ENCODE results near the gene RAPH1.

RAPH1 gene

GRCh38 chr2:203559641-203560040 is 24.5 kb upstream of the RAPH1 start:
- Histone ChIP-seq H2BK12ac (ENCODE audit: low read length in 2 of 2) (no peak overlapping the region), H3K36me3 (ENCODE audit: control insufficient read depth in 1 of 2, insufficient read depth in 2 of 2, low read depth in 1 of 2, low read length in 2 of 2) (no peaks in the 10 kb centered on the region), H4K91ac (ENCODE audit: low read length) (no peak overlapping the region), H3K18ac (ENCODE audit: low read depth in 1 of 2, low read length in 2 of 2) (no peak overlapping the region), H2BK120ac (ENCODE audit: low read depth, low read length) (no peak overlapping the region), H3K4me1 (ENCODE audit: control insufficient read depth, insufficient read depth, low read depth, low read length) (no peaks in the 10 kb centered on the region), H3K79me1 (replicated peaks; ENCODE audit: low read length, poor library complexity, severe bottlenecking) (no peaks in the 10 kb centered on the region), H2AK5ac (ENCODE audit: low read length, severe bottlenecking) (no peak overlapping the region), H3K14ac (ENCODE audit: low read length in 2 of 2) (no peak overlapping the region), H4K8ac (ENCODE audit: low read length) (no peak overlapping the region), H3K4me3 (ENCODE audit: insufficient read depth in 1 of 2, low read depth in 1 of 2, low read length in 2 of 2) (no peak overlapping the region), H3K27ac (ENCODE audit: low read length, poor library complexity, severe bottlenecking) (no peak overlapping the region), H2BK5ac (ENCODE audit: low read depth, low read length, poor library complexity, severe bottlenecking) (peak overlapping the region; percentile 19), H3K9me3 (ENCODE audit: control insufficient read depth, low read length) (no peaks in the 10 kb centered on the region), H3K4ac (ENCODE audit: low read depth in 1 of 2, low read length in 2 of 2) (no peak overlapping the region), H2AFZ (ENCODE audit: low read depth, low read length) (no peak overlapping the region), H3K27me3 (ENCODE audit: control insufficient read depth in 1 of 2, insufficient read depth in 1 of 2, low read length in 2 of 2) (no peaks in the 10 kb centered on the region), H3K4me2 (ENCODE audit: low read length, poor library complexity, severe bottlenecking) (no peak overlapping the region), H3K23ac (ENCODE audit: low read length in 2 of 2) (no peak overlapping the region), H3K9ac (ENCODE audit: low read length) (no peak overlapping the region), H2BK15ac (ENCODE audit: low read depth, poor library complexity, severe bottlenecking) (no peak overlapping the region)
- DNase-seq = no peak
- WGBS = no CpG with 5 or more reads among the region's 1 CpG

GRCh38 chr2:203553784-203554183 is 18.7 kb upstream of the RAPH1 start:
- Histone ChIP-seq H3K23ac (ENCODE audit: low read length in 2 of 2) (no peak overlapping the region), H4K8ac (ENCODE audit: low read length) (no peak overlapping the region), H3K9ac (ENCODE audit: low read length) (no peak overlapping the region), H3K4ac (ENCODE audit: low read depth in 1 of 2, low read length in 2 of 2) (peak overlapping the region in 1 of 2 experiments; percentile 81), H3K18ac (ENCODE audit: low read depth in 1 of 2, low read length in 2 of 2) (no peak overlapping the region), H3K4me3 (ENCODE audit: insufficient read depth in 1 of 2, low read depth in 1 of 2, low read length in 2 of 2) (no peak overlapping the region), H2AFZ (ENCODE audit: low read depth, low read length) (no peak overlapping the region), H3K27ac (ENCODE audit: low read length, poor library complexity, severe bottlenecking) (no peak overlapping the region), H3K4me1 (ENCODE audit: control insufficient read depth, insufficient read depth, low read depth, low read length) (no peaks in the 10 kb centered on the region), H3K79me1 (replicated peaks; ENCODE audit: low read length, poor library complexity, severe bottlenecking) (no peaks in the 10 kb centered on the region), H3K27me3 (ENCODE audit: control insufficient read depth in 1 of 2, insufficient read depth in 1 of 2, low read length in 2 of 2) (no peaks in the 10 kb centered on the region), H2BK5ac (ENCODE audit: low read depth, low read length, poor library complexity, severe bottlenecking) (no peak overlapping the region), H3K9me3 (ENCODE audit: control insufficient read depth, low read length) (no peaks in the 10 kb centered on the region), H3K36me3 (ENCODE audit: control insufficient read depth in 1 of 2, insufficient read depth in 2 of 2, low read depth in 1 of 2, low read length in 2 of 2) (no peaks in the 10 kb centered on the region), H2BK12ac (ENCODE audit: low read length in 2 of 2) (no peak overlapping the region), H3K4me2 (ENCODE audit: low read length, poor library complexity, severe bottlenecking) (no peak overlapping the region), H2AK5ac (ENCODE audit: low read length, severe bottlenecking) (no peak overlapping the region), H3K14ac (ENCODE audit: low read length in 2 of 2) (no peak overlapping the region), H2BK15ac (ENCODE audit: low read depth, poor library complexity, severe bottlenecking) (no peak overlapping the region), H4K91ac (ENCODE audit: low read length) (no peak overlapping the region), H2BK120ac (ENCODE audit: low read depth, low read length) (no peak overlapping the region)
- WGBS = 86% methylated on average over 1 of the region's 1 CpG
- DNase-seq = no peak

GRCh38 chr2:203551778-203552177 is 16.7 kb upstream of the RAPH1 start:
- no peak overlapping the region for H2AK5ac ChIP-seq (ENCODE audit: low read length, severe bottlenecking)
- 66% methylated on average over 3 of the region's 3 CpGs for WGBS
- no peak overlapping the region for H3K4me2 ChIP-seq (ENCODE audit: low read length, poor library complexity, severe bottlenecking)
- no peak overlapping the region for H2BK15ac ChIP-seq (ENCODE audit: low read depth, poor library complexity, severe bottlenecking)
- no peaks in the 10 kb centered on the region for H3K9me3 ChIP-seq (ENCODE audit: control insufficient read depth, low read length)
- no peak overlapping the region for H3K23ac ChIP-seq (ENCODE audit: low read length in 2 of 2)
- H4K8ac ChIP-seq (ENCODE audit: low read length) = no peak overlapping the region
- H3K14ac ChIP-seq (ENCODE audit: low read length in 2 of 2) = no peak overlapping the region
- DNase-seq = peak; percentile 35
- no peak overlapping the region for H3K9ac ChIP-seq (ENCODE audit: low read length)
- H2BK120ac ChIP-seq (ENCODE audit: low read depth, low read length) = no peak overlapping the region
- no peak overlapping the region for H3K4ac ChIP-seq (ENCODE audit: low read depth in 1 of 2, low read length in 2 of 2)
- H2BK5ac ChIP-seq (ENCODE audit: low read depth, low read length, poor library complexity, severe bottlenecking) = no peak overlapping the region
- H2BK12ac ChIP-seq (ENCODE audit: low read length in 2 of 2) = no peak overlapping the region
- no peak overlapping the region for H3K18ac ChIP-seq (ENCODE audit: low read depth in 1 of 2, low read length in 2 of 2)
- no peak overlapping the region for H2AFZ ChIP-seq (ENCODE audit: low read depth, low read length)
- no peak overlapping the region for H3K4me3 ChIP-seq (ENCODE audit: insufficient read depth in 1 of 2, low read depth in 1 of 2, low read length in 2 of 2)
- no peak overlapping the region for H3K27ac ChIP-seq (ENCODE audit: low read length, poor library complexity, severe bottlenecking)
- no peak overlapping the region for H4K91ac ChIP-seq (ENCODE audit: low read length)
- H3K36me3 ChIP-seq (ENCODE audit: control insufficient read depth in 1 of 2, insufficient read depth in 2 of 2, low read depth in 1 of 2, low read length in 2 of 2) = no peaks in the 10 kb centered on the region
- no peaks in the 10 kb centered on the region for H3K4me1 ChIP-seq (ENCODE audit: control insufficient read depth, insufficient read depth, low read depth, low read length)
- H3K79me1 ChIP-seq (replicated peaks; ENCODE audit: low read length, poor library complexity, severe bottlenecking) = no peaks in the 10 kb centered on the region
- H3K27me3 ChIP-seq (ENCODE audit: control insufficient read depth in 1 of 2, insufficient read depth in 1 of 2, low read length in 2 of 2) = no peaks in the 10 kb centered on the region

GRCh38 chr2:203550266-203550665 is 15.2 kb upstream of the RAPH1 start:
- 100% methylated on average over 1 of the region's 2 CpGs for WGBS

More at GRCh38 chr2:203550266-203550665, 15.2 kb upstream of the RAPH1 start:
- no peaks in the 10 kb centered on the region for H3K9me3 ChIP-seq (ENCODE audit: control insufficient read depth, low read length)
- DNase-seq = no peak
- H2AK5ac ChIP-seq (ENCODE audit: low read length, severe bottlenecking) = no peak overlapping the region
- no peak overlapping the region for H3K4ac ChIP-seq (ENCODE audit: low read depth in 1 of 2, low read length in 2 of 2)
- no peaks in the 10 kb centered on the region for H3K4me1 ChIP-seq (ENCODE audit: control insufficient read depth, insufficient read depth, low read depth, low read length)
- H2BK15ac ChIP-seq (ENCODE audit: low read depth, poor library complexity, severe bottlenecking) = no peak overlapping the region
- no peak overlapping the region for H2AFZ ChIP-seq (ENCODE audit: low read depth, low read length)
- H3K23ac ChIP-seq (ENCODE audit: low read length in 2 of 2) = no peak overlapping the region
- H3K4me2 ChIP-seq (ENCODE audit: low read length, poor library complexity, severe bottlenecking) = no peak overlapping the region
- no peak overlapping the region for H3K18ac ChIP-seq (ENCODE audit: low read depth in 1 of 2, low read length in 2 of 2)
- H4K8ac ChIP-seq (ENCODE audit: low read length) = no peak overlapping the region
- no peak overlapping the region for H3K4me3 ChIP-seq (ENCODE audit: insufficient read depth in 1 of 2, low read depth in 1 of 2, low read length in 2 of 2)
- no peak overlapping the region for H4K91ac ChIP-seq (ENCODE audit: low read length)
- H2BK120ac ChIP-seq (ENCODE audit: low read depth, low read length) = no peak overlapping the region
- H2BK5ac ChIP-seq (ENCODE audit: low read depth, low read length, poor library complexity, severe bottlenecking) = no peak overlapping the region
- H2BK12ac ChIP-seq (ENCODE audit: low read length in 2 of 2) = no peak overlapping the region
- H3K36me3 ChIP-seq (ENCODE audit: control insufficient read depth in 1 of 2, insufficient read depth in 2 of 2, low read depth in 1 of 2, low read length in 2 of 2) = no peaks in the 10 kb centered on the region
- H3K79me1 ChIP-seq (replicated peaks; ENCODE audit: low read length, poor library complexity, severe bottlenecking) = no peaks in the 10 kb centered on the region
- no peak overlapping the region for H3K14ac ChIP-seq (ENCODE audit: low read length in 2 of 2)
- no peak overlapping the region for H3K27ac ChIP-seq (ENCODE audit: low read length, poor library complexity, severe bottlenecking)
- no peak overlapping the region for H3K9ac ChIP-seq (ENCODE audit: low read length)
- H3K27me3 ChIP-seq (ENCODE audit: control insufficient read depth in 1 of 2, insufficient read depth in 1 of 2, low read length in 2 of 2) = no peaks in the 10 kb centered on the region
